Suppressor macrophage treated with lipopolysaccharide for 4 hours (primary cell): Measurements from ENCODE around the gene PCDHA4.
"Not testable (repeated sequence)": the region's sequence is repeated elsewhere in the genome, so short reads cannot be mapped to it uniquely, and the experiment has no call there.

ENCODE experiments used
- DNase-seq: peaks from one replicate; pipeline ENCODE4 v3.0.0-alpha.2; 2020

PCDHA4 gene

GRCh38 chr5:140806834-140807775 lies at the start of gene PCDHA4:
Gene PCDHA4, plus strand, starts transcription at chr5:140807068.
- peak; percentile 17 for DNase-seq

- no peak for DNase-seq
These were observed 42.5 kb upstream of the PCDHA4 start for GRCh38 chr5:140764177-140764973.

- no peak for DNase-seq
These were observed 39.4 kb upstream of the PCDHA4 start for GRCh38 chr5:140767444-140767843.

DNA sequence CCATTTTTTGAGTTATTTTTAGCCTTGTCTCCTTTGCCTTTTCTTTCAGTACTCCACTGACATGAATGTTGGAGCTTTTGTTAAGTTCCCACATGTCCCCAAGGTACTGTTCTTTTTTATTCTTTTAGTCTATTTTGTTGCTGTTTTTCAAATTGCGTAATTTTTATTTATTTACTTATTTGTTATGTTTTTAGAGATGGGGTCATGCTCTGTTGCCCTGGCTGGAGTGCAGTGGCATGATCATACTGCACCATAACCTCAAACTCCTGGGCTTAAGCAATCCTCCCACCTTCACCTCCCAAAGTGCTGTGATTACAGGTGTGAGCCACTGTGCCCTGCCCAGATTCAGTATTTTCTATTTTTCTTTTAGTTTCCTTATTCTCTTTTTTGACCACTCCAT lies 26.4 kb upstream of the PCDHA4 start:
- DNase-seq, result no peak

DNA sequence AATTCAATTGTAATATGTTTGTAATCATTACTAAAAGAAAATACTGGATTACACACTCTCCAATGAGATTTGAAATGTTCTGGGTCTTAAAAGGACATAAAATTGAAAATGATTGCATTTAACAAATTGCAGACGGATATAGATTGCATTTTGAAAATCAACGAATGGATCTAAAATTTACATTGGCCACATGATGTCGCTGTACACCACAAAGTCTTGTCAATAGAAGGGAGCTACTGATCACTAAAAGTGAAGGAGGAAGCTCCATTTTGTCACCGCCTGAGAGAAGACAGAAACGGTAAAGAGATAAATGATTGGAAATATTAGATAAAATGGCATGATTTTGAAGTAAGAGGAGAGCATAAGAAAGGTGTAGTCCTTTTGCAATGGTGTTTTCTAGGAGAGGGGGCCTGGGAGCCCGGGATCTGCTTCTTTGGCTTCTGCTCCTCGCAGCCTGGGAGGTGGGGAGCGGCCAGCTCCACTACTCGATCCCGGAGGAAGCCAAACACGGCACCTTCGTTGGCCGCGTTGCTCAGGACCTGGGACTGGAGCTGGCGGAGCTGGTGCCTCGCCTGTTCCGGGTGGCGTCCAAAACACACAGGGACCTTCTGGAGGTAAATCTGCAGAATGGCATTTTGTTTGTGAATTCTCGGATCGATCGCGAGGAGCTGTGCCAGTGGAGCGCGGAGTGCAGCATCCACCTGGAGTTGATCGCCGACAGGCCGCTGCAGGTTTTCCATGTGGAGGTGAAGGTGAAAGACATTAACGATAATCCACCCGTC lies 20.8 kb upstream of the PCDHA4 start, which contains the start of gene PCDHA1:
PCDHA1 (plus strand) TSS at position 236 of the 782 bp plus-strand sequence.
- DNase-seq, result no peak

DNA sequence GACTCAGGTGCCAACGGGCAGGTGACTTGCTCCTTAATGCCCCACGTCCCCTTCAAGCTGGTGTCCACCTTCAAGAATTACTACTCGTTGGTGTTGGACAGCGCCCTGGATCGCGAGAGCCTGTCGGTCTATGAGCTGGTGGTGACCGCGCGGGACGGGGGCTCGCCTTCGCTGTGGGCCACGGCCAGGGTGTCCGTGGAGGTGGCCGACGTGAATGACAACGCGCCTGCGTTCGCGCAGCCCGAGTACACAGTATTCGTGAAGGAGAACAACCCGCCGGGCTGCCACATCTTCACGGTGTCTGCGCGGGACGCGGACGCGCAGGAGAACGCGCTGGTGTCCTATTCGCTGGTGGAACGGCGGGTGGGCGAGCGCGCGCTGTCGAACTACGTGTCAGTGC lies 19.4 kb upstream of the PCDHA4 start:
- not testable (repeated sequence) for DNase-seq

DNA sequence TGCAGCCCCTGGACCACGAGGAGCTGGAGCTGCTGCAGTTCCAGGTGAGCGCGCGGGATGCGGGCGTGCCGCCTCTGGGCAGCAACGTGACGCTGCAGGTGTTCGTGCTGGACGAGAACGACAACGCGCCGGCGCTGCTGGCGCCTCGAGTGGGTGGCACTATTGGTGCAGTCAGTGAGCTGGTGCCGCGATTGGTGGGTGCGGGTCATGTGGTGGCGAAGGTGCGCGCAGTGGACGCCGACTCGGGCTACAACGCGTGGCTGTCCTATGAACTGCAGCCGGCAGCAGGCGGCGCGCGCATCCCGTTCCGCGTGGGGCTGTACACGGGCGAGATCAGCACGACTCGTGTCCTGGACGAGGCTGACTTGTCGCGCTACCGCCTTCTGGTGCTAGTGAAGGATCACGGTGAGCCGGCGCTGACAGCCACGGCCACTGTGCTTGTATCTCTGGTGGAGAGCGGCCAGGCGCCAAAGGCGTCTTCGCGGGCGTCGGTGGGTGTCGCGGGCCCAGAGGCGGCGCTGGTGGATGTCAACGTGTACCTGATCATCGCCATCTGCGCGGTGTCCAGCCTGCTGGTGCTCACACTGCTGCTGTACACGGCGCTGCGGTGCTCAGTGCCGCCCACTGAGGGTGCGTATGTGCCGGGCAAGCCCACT lies 18.9 kb upstream of the PCDHA4 start:
- DNase-seq, result not testable (repeated sequence)

DNA sequence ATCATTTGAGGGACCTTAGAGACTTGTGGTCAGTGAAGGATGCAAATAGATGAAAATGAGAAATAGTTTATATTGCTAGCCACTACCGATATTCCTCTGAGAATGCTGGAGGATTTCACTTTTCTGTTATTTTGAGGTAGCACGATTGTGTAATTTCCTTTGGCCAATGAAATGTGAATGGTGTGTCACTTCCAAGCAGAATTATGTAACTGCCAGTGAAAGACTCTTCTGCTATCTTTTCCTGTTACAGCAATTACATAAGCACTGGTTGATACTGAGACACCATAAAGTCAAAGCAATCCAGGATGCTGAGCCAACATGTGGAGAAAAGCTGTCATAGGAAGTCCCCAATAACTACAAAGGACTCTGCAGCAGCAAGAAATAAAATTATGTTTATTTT lies 15.8 kb upstream of the PCDHA4 start:
- no peak for DNase-seq

GRCh38 chr5:140794595-140795258 lies 12.1 kb upstream of the PCDHA4 start, which contains the start of gene PCDHA2:
Gene PCDHA2, plus strand, starts transcription at chr5:140794852.
- no peak for DNase-seq

DNA sequence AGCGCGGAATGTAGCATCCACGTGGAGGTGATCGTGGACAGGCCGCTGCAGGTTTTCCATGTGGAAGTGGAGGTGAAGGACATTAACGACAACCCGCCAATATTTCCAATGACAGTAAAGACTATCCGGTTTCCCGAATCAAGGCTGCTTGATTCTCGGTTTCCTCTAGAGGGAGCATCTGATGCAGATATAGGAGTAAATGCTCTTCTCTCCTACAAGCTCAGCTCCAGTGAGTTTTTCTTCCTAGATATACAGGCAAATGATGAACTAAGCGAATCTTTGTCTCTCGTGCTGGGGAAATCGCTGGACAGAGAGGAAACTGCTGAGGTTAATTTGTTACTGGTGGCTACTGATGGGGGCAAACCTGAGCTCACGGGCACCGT lies 11.6 kb upstream of the PCDHA4 start:
- DNase-seq, result no peak

- not testable (repeated sequence) for DNase-seq
These were observed 10.7 kb upstream of the PCDHA4 start for GRCh38 chr5:140796072-140796717.

DNA sequence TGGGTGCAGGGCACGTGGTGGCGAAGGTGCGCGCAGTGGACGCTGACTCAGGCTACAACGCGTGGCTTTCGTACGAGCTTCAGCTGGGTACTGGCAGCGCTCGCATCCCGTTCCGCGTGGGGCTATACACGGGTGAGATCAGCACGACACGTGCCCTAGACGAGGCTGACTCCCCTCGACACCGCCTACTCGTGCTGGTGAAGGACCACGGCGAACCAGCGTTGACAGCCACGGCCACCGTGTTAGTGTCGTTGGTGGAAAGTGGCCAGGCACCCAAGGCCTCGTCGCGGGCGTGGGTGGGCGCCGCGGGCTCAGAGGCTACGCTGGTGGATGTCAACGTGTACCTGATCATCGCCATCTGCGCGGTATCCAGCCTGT lies 10.2 kb upstream of the PCDHA4 start:
- no peak for DNase-seq

DNA sequence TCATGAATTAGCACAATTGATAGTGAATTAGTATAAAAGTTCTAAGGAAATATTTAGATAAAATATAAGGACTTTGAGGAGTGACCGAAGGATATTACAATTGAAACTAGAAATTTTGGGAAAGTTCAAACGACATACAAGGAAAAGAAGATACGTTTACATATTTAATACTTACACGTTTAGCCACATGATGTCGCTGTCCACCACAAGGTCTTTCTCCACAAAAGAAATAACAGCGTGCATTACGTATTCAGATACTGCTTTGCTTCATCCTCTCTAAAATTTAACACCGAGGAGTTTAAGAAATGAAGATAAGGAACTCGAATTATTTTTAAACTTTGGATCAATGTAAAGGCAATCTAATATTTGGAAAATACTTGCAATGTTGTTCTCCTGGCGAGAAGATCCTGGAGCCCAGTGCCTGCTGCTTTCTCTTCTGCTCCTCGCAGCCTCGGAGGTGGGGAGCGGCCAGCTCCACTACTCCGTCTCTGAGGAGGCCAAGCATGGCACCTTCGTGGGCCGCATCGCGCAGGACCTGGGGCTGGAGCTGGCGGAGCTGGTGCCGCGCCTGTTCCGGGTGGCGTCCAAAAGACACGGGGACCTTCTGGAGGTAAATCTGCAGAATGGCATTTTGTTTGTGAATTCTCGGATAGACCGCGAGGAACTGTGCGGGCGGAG lies 5.9 kb upstream of the PCDHA4 start, which contains the start of gene PCDHA3:
PCDHA3 (plus strand) TSS at position 242 of the 678 bp plus-strand sequence.
- no peak for DNase-seq

DNA sequence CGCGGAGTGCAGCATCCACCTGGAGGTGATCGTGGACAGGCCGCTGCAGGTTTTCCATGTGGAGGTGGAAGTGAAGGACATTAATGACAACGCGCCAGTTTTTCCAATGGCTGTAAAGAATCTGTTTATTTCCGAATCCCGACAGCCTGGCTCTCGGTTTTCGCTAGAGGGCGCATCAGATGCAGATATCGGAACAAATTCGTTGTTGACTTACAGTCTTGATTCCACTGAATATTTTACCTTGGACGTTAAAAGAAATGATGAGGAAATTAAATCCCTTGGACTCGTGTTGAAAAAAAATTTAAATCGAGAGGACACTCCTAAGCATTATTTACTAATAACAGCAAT lies 5.4 kb upstream of the PCDHA4 start:
- DNase-seq, result no peak

- not testable (repeated sequence) for DNase-seq
These were observed 4.5 kb upstream of the PCDHA4 start for GRCh38 chr5:140802381-140802780.

- DNase-seq, result no peak
These were observed 4.0 kb upstream of the PCDHA4 start for GRCh38 chr5:140802781-140803271.

GRCh38 chr5:140808241-140808888 lies 1.5 kb downstream of the PCDHA4 start:
- DNase-seq, result not testable (repeated sequence)

- DNase-seq, result no peak
These were observed 2.0 kb downstream of the PCDHA4 start for GRCh38 chr5:140808889-140809291.

DNA sequence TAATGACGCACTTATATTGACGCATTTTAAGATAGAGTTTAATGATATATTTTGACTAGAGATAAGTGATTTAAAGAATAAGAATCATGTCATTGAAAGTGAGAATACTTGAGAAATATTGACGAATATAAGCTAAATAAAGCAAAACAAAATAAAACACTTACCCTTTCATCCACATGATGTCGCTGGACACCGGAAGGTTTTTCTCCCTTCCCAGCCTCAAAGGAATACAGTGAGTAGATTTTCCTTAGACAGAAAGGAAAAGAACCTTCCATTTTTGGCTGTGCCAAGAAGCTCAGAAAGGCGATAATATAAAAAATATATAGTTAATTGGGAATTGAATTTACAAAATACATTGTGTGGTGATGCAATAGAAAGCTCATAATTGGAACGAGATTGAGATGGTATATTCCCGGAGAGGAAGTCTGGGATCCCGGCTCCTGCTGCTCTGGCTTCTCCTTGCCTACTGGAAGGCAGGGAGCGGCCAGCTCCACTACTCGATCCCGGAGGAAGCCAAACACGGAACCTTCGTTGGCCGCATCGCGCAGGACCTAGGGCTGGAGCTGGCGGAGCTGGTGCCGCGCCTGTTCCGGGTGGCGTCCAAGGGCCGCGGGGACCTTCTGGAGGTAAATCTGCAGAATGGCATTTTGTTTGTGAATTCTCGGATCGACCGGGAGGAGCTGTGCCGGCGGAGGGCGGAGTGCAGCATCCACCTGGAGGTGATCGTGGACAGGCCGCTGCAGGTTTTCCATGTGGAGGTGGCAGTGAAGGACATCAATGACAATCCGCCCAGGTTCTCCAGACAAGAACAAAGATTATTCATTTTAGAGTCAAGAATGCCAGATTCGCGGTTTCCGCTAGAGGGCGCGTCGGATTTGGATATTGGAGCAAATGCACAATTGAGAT lies 14.8 kb downstream of the PCDHA4 start, which contains the start of gene PCDHA5:
PCDHA5 (plus strand) TSS at position 239 of the 906 bp plus-strand sequence.
- peak; percentile 22 for DNase-seq
